Measurements from ENCODE around the gene SBF1.
"Not testable (repeated sequence)": the region's sequence is repeated elsewhere in the genome, so short reads cannot be mapped to it uniquely, and the experiment has no call there.

The SBF1 gene

GRCh38 chr22:50474710-50475651, at the start of gene SBF1:
Gene SBF1 (minus strand): TSS chr22:50475035. CDS start chr22:50474840, 195 bp downstream.
- DNase-seq: peak; percentile 48 to 88

GRCh38 chr22:50523806-50524675, 49.2 kb upstream of the SBF1 start:
- DNase-seq: no peak

- no peak for DNase-seq
Measured at GRCh38 chr22:50523458-50523805, 48.6 kb upstream of the SBF1 start.

- DNase-seq: no peak
Measured at GRCh38 chr22:50522806-50523438, 48.1 kb upstream of the SBF1 start.

- no peak for DNase-seq
Measured at GRCh38 chr22:50522208-50522805, 47.5 kb upstream of the SBF1 start.

GRCh38 chr22:50521710-50522109, 46.9 kb upstream of the SBF1 start:
- no peak for DNase-seq

- DNase-seq: no peak
Measured at GRCh38 chr22:50520826-50521453, 46.1 kb upstream of the SBF1 start.

- DNase-seq: not testable (repeated sequence)
Measured at GRCh38 chr22:50520184-50520583, 45.3 kb upstream of the SBF1 start.

GRCh38 chr22:50519151-50519550, 44.3 kb upstream of the SBF1 start:
- no peak for DNase-seq

- no peak for DNase-seq
Measured at GRCh38 chr22:50518606-50519005, 43.8 kb upstream of the SBF1 start.

- DNase-seq: no peak
Measured at GRCh38 chr22:50517495-50518260, 42.8 kb upstream of the SBF1 start.

GRCh38 chr22:50516891-50517290, 42.1 kb upstream of the SBF1 start:
- no peak for DNase-seq

- no peak for DNase-seq
Measured at GRCh38 chr22:50516068-50516467, 41.2 kb upstream of the SBF1 start.

- no peak for DNase-seq
Measured at GRCh38 chr22:50513175-50513574, 38.3 kb upstream of the SBF1 start.

- DNase-seq: no peak
Measured at GRCh38 chr22:50508897-50509296, 34.1 kb upstream of the SBF1 start.

- peak; percentile 91 to 98 for DNase-seq
Measured at GRCh38 chr22:50507991-50508884, 33.4 kb upstream of the SBF1 start, which contains the start of gene NCAPH2. Gene NCAPH2 (plus strand): TSS chr22:50508224. CDS start chr22:50508338, 114 bp downstream.

- peak in 1 of 2 experiments; percentile 91 for DNase-seq
Measured at GRCh38 chr22:50507421-50507990, 32.7 kb upstream of the SBF1 start, which contains the start of gene LMF2. Gene LMF2 (minus strand): TSS chr22:50507702. CDS start chr22:50507675, 27 bp downstream.

GRCh38 chr22:50506611-50507420, 32.0 kb upstream of the SBF1 start:
- DNase-seq: no peak
